ENCODE measurements around the gene NR0B2.

DNA sequence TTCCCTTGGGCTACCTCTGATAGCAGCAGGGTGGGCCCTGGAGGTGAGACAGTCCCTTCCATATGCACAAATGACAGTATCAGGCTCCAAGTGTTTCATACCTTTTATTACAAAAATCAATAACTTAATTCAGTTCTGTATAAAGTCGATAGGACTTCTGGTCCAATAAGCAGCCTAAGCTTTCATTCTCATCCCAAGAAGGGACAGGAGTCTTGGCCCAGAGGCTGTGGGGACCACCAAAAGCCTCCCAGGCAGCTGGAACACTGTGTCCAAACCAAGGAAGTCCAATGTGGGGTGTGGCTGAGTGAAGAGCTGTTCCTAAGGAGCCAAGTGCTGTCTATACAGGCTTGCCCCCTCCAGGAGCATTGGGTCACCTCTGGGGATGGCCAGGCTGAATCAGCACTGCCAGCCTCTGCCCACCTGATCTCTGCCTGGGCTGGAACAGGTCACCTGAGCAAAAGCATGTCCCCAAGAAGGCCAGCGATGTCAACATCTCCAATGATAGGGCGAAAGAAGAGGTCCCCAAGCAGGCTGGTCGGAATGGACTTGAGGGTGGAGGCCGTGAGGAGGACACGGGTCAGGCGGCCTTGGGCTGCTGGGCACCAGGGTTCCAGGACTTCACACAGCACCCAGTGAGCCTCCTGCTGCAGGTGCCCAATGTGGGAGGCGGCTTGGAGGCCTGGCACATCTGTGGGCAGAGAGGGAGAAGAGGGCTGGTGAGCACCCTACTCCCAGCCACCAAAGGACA lies 2.2 kb downstream of the NR0B2 start:
- TF ChIP-seq, protein P1, sequence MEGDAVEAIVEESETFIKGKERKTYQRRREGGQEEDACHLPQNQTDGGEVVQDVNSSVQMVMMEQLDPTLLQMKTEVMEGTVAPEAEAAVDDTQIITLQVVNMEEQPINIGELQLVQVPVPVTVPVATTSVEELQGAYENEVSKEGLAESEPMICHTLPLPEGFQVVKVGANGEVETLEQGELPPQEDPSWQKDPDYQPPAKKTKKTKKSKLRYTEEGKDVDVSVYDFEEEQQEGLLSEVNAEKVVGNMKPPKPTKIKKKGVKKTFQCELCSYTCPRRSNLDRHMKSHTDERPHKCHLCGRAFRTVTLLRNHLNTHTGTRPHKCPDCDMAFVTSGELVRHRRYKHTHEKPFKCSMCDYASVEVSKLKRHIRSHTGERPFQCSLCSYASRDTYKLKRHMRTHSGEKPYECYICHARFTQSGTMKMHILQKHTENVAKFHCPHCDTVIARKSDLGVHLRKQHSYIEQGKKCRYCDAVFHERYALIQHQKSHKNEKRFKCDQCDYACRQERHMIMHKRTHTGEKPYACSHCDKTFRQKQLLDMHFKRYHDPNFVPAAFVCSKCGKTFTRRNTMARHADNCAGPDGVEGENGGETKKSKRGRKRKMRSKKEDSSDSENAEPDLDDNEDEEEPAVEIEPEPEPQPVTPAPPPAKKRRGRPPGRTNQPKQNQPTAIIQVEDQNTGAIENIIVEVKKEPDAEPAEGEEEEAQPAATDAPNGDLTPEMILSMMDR (IDR thresholded peaks at IDR 0.05), result no peak
- TF ChIP-seq POLR2A (IDR thresholded peaks at IDR 0.05), result no peak

All from uterus (tissue), 2 donors.